Measurements from ENCODE around the gene KIF7. TPM values are rescaled to one million over a fixed set of nuclear protein-coding genes. Genes with fewer than 3 reads are reported as not detected.

Gene KIF7
- total and polyA plus RNA-seq, 2 donors from 2014 or later = 1.4 to 4.2 TPM

GRCh38 chr15:89642106-89642505 is 13.2 kb downstream of the KIF7 start:
- no peaks in the 10 kb centered on the region for H3K27me3 ChIP-seq (ENCODE audit: control insufficient read depth, insufficient read depth, low read length)
- H3K4me3 ChIP-seq (ENCODE audit: low read length in 3 of 3) = no peak overlapping the region
- no peak overlapping the region for H3K9ac ChIP-seq (ENCODE audit: low read length in 3 of 3)
- DNase-seq (peak in 1 of 5 donors; percentile 48), FAIRE-seq (no peak)
- no peak overlapping the region for H3K27ac ChIP-seq (ENCODE audit: low read depth in 2 of 2, low read length in 2 of 2)
- no peaks in the 10 kb centered on the region for H3K4me1 ChIP-seq (ENCODE audit: control insufficient read depth in 2 of 3, insufficient read depth in 2 of 3, low read depth in 1 of 3, low read length in 3 of 3)
- no peak for TF ChIP-seq CTCF (IDR thresholded peaks at IDR 0.05; ENCODE audit: borderline replicate concordance, extremely low read depth, insufficient read depth)
- no peaks in the 10 kb centered on the region for H3K9me3 ChIP-seq (ENCODE audit: control insufficient read depth in 2 of 3, insufficient read depth in 1 of 3, low read length in 3 of 3)
- H3K36me3 ChIP-seq (ENCODE audit: control insufficient read depth in 2 of 3, insufficient read depth in 3 of 3, low read length in 3 of 3) = peaks cover 0 to 2% (median 0%) of the 10 kb centered on the region in 3 donors
- intact Hi-C loops (cut with DNase I) = no loop called here

GRCh38 chr15:89641053-89641452 is 14.2 kb downstream of the KIF7 start:
- H3K36me3 ChIP-seq (ENCODE audit: control insufficient read depth in 2 of 3, insufficient read depth in 3 of 3, low read length in 3 of 3) = peaks cover 0 to 2% (median 0%) of the 10 kb centered on the region in 3 donors
- no peak overlapping the region for H3K27ac ChIP-seq (ENCODE audit: low read depth in 2 of 2, low read length in 2 of 2)
- no peak for TF ChIP-seq CTCF (IDR thresholded peaks at IDR 0.05; ENCODE audit: borderline replicate concordance, extremely low read depth, insufficient read depth)
- DNase-seq = peak in 1 of 5 donors; percentile 23
- H3K4me1 ChIP-seq (ENCODE audit: control insufficient read depth in 2 of 3, insufficient read depth in 2 of 3, low read depth in 1 of 3, low read length in 3 of 3) = no peaks in the 10 kb centered on the region
- FAIRE-seq = no peak
- no peak overlapping the region for H3K9ac ChIP-seq (ENCODE audit: low read length in 3 of 3)
- intact Hi-C loops (cut with DNase I) = no loop called here
- no peak overlapping the region for H3K4me3 ChIP-seq (ENCODE audit: low read length in 3 of 3)
- no peaks in the 10 kb centered on the region for H3K9me3 ChIP-seq (ENCODE audit: control insufficient read depth in 2 of 3, insufficient read depth in 1 of 3, low read length in 3 of 3)
- H3K27me3 ChIP-seq (ENCODE audit: control insufficient read depth, insufficient read depth, low read length) = no peaks in the 10 kb centered on the region

- intact Hi-C loops (cut with DNase I) = no loop called here
- no peak for DNase-seq
- H3K27me3 ChIP-seq (ENCODE audit: control insufficient read depth, insufficient read depth, low read length) = no peaks in the 10 kb centered on the region
- H3K9ac ChIP-seq (ENCODE audit: low read length in 3 of 3) = no peak overlapping the region
- no peak overlapping the region for H3K27ac ChIP-seq (ENCODE audit: low read depth in 2 of 2, low read length in 2 of 2)
- H3K9me3 ChIP-seq (ENCODE audit: control insufficient read depth in 2 of 3, insufficient read depth in 1 of 3, low read length in 3 of 3) = no peaks in the 10 kb centered on the region
- H3K4me1 ChIP-seq (ENCODE audit: control insufficient read depth in 2 of 3, insufficient read depth in 2 of 3, low read depth in 1 of 3, low read length in 3 of 3) = no peaks in the 10 kb centered on the region
- no peak for TF ChIP-seq CTCF (IDR thresholded peaks at IDR 0.05; ENCODE audit: borderline replicate concordance, extremely low read depth, insufficient read depth)
- no peak overlapping the region for H3K4me3 ChIP-seq (ENCODE audit: low read length in 3 of 3)
- FAIRE-seq = no peak
- peaks cover 0 to 2% (median 0%) of the 10 kb centered on the region in 3 donors for H3K36me3 ChIP-seq (ENCODE audit: control insufficient read depth in 2 of 3, insufficient read depth in 3 of 3, low read length in 3 of 3)
Measured at GRCh38 chr15:89640245-89640644, 15.0 kb downstream of the KIF7 start.

DNA sequence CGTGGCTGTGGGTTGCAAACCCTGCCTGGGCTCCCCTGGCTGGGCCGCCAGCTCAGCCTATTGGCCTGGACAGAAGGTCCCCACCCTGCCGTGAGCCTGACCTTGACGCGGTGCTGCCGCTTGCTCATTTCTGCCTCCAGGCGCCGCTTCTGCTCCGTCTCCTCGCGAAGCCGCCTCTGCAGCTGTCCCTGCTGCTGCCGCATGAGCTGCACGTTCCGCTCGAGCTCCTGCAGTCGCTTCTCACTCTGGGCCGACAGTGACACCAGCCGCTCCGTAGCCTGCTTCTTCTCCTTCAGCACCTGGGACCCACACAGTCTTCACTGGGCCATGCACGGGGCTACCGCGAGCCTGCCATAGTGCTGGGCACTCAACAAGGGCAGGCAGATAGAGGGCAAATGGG is 21.7 kb downstream of the KIF7 start:
- intact Hi-C loops (cut with DNase I) = no loop called here
- no peak overlapping the region for H3K9ac ChIP-seq (ENCODE audit: low read length in 3 of 3)
- H3K9me3 ChIP-seq (ENCODE audit: control insufficient read depth in 2 of 3, insufficient read depth in 1 of 3, low read length in 3 of 3) = no peaks in the 10 kb centered on the region
- no peak for TF ChIP-seq CTCF (IDR thresholded peaks at IDR 0.05; ENCODE audit: borderline replicate concordance, extremely low read depth, insufficient read depth)
- H3K27ac ChIP-seq (ENCODE audit: low read depth in 2 of 2, low read length in 2 of 2) = no peak overlapping the region
- no peaks in the 10 kb centered on the region for H3K4me1 ChIP-seq (ENCODE audit: control insufficient read depth in 2 of 3, insufficient read depth in 2 of 3, low read depth in 1 of 3, low read length in 3 of 3)
- FAIRE-seq (no peak), DNase-seq (peak in 1 of 5 donors; percentile 66)
- H3K36me3 ChIP-seq (ENCODE audit: control insufficient read depth in 2 of 3, insufficient read depth in 3 of 3, low read length in 3 of 3) = peaks cover 0 to 5% (median 0%) of the 10 kb centered on the region in 3 donors
- no peaks in the 10 kb centered on the region for H3K27me3 ChIP-seq (ENCODE audit: control insufficient read depth, insufficient read depth, low read length)
- no peak overlapping the region for H3K4me3 ChIP-seq (ENCODE audit: low read length in 3 of 3)

Data from kidney (tissue), 14 donors.